HG03457 (cell line): ENCODE data around the gene RABL2B.
"Not testable (repeated sequence)": the region's sequence is repeated elsewhere in the genome, so short reads cannot be mapped to it uniquely, and the experiment has no call there.

ENCODE experiments used
- ATAC-seq: cut with Tn5 transposase; IDR thresholded peaks from one replicate; pipeline ENCODE4 v1.9.1; 2021; ENCODE audit warnings: moderate number of reproducible peaks; ENCODE audit not compliant: unreplicated experiment

Gene RABL2B

DNA sequence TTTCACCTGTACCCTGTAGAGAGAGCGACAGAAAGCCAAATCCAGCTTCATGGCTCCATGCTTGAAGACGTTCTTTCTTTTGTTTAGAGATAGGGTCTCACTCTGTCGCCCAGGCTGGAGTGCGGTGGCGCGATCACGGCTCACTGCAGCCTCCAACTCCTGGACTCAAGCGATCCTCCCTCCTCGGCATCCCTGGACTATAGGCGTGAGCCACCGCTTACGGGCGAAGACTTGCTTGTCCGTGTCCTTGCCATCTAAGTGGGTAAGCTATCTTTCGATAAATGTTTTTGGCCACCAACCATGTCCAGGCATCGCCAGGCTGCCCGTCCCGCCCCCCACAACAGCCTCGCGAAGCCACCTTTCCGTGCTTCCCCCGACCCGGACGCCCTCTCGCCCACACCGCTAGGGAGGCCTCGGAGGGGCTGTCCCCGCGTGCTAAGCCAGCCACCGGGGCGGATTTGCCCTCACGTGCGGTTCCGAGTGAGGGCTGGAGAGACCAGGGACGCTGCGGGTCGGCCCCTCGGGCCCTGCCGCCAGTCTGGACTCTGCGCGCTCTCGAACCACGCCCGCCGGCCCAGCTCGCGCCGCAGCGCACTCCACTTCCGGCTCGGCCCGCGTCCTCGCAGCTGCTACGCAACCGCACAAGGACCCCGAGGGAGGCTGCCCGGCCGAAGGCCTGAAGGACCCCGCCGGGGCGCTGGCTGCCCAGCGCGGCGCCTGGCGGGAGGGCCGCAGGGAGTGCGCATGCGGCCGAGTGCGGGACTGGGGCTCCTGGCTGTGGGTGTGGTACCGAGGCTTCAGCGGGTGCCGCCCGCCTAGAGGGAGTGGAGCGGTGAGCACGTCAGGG lies at the start of gene RABL2B:
Gene RABL2B (minus strand): TSS at position 604 of the 847 bp plus-strand sequence. CDS start 1,342 bp downstream, outside the sequence.
- ATAC-seq: peak; percentile 95

DNA sequence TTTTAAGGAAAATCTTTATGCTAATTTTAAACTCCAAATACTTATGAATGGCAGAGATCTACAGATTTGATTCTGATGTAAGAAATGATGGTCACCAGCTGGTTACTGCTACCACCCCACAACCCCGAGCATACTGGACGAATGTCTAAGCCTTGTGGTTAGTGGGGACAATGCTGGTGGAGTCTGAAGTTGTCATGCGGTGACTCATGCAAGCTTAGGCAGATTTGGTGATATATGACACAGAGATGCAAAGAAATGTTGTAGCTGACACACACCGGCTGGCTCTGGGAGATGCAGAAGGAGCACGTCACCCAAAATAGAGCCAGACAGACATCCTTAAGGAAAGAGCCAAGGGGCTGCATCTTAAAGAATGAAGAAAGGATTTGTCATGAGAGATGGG lies 3.5 kb upstream of the RABL2B start:
- ATAC-seq: not testable (repeated sequence)

DNA sequence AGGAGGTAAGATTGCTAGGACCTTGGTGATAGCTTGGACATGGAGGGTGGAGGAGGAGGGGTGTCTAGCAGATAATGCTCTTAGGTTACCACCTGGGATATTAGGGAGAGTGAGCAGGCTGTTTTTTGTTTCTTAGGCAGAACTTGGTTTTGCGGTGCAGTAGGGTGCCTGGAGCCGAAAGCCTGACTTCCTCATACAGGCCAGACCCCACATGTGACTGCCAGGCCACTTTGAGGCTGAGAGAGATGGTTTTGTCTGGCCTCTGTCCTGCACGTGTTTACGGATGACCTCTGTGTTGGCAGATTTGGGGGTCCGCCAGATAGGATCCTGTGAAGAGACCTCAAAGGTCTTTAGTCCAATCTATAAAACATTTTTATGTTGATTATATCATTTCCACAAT lies 1.9 kb upstream of the RABL2B start:
- not testable (repeated sequence) for ATAC-seq

DNA sequence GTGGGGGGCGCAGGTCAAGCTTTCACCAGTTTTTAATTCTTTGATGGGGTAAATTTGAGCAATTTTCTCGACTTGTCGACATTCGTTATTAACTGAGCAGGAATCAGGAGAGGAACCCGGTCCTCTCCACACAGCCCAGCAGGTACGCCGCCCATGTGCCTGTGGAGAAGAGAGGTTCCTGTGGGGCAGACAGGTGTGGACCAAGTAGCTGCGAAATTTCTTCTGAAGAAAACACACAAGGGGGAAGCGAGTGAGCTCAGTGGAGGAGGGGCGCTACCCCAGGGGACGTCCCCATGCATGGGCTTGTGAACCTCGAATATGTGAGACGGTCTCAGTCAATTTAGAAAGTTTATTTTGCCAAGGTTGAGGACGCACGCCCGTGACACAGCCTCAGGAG lies 442 bp upstream of the RABL2B start:
- peak; percentile 7 for ATAC-seq

DNA sequence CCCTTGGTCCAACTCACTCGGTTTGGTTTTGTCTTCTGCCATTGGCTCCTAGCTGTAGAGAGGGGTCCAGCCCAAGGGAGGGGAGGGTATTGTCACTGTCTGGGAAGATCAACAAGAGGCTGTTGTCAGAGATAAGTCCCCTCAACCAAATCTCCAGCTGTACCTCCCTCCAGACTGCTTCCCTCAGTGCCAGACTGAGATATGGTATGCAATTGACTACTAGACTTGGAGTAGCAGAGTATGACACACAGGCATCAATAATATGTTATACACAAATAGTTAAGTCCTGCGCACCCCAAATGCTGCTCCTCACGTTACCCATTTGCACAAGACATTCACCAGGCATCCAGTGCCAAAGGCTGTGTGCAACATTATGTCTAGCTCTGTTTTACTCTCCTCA lies 1.2 kb downstream of the RABL2B start:
- ATAC-seq: not testable (repeated sequence)

DNA sequence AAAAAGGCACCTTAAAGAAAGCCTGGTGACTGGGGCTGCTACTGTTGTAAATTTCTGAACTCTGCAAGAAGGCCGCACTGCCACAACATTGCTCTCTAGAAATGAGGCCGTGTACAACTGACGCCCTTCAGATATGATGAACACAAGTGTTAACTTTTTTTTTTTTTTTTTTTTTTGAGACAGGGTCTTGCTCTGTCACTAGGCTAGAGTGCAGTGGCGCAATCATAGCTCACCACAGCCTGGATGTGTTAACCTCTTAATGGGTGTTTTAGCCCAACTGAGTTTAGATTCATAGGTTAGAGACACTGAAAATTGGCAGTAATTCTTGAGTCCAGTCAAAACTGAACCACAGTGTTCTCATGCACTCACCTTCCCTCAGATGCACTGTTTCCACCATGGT lies 3.2 kb downstream of the RABL2B start:
- ATAC-seq: not testable (repeated sequence)

DNA sequence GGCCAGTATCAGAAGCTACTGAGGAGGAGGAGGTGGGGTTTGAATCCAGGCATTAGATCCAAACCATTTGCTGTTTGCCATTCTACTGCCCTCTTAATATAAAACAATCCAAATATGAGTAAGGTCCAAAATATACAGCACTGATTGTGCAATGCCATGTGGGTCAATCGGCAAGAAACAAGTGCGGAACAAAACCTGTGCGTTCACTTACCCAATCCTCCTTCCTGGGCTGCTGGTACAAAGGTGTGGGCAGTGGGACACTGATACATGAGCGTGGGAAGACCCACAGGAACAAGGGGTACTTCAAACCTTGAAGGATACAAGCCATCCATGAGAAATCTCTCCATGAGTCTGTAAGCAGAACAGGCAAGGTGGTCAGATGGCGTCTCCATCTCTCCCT lies 5.8 kb downstream of the RABL2B start:
- not testable (repeated sequence) for ATAC-seq

DNA sequence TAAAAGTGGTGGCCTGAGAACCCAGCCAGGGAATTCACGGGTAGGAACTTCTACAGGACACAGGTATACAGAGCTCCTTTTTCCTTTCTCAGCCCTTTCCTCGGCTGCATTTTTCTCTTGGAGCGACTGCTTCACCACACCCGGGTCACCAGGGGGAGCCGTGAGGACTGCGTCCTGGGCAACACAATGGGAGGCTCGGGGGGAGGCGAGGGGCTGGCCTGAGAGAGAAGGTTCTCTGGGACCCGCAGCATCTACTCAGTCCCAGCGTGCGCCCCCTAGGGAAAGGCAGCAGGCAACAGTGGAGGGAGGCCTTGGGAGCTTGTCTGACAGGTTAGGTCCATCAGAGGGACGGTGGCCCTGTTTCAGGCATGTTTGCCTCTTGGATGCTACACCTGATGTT lies 8.3 kb downstream of the RABL2B start:
- not testable (repeated sequence) for ATAC-seq

DNA sequence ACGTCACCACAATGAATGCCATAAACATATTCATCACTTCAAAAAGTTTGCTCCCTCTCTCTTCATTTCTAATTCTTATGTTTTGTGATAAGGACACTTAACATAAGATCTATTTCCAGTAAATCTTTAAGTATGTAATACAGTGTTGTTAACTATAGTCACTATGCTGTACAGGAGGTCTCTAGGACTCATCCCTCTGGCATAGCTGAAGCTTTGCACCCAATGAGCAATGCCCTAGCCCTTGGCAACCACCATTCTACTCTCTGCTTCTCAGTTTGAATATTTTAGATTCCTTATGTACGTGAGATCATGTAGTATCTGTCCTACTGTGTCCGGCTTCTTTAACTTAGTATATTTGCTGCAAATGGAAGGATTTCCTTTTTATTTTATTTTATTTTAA lies 19.1 kb downstream of the RABL2B start:
- ATAC-seq: not testable (repeated sequence)

DNA sequence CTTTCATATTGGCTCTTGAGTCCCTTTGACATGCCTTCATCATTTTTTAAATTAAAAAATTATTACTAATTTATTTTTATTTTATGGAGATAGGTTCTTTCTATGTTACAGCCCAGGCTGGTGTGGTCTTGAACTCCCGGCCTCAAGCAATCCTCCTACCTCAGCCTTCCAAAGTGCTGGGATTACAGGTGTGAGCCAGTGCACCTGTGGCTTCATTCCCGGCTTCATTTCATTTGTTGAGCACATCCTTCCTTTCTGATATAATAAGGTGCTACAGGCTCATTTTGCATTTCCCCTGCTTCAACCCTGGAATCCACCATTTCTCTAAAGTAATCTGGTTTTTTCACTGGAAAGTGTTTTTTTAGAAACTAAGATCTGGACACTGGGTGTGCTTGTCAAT lies 21.6 kb downstream of the RABL2B start:
- not testable (repeated sequence) for ATAC-seq

DNA sequence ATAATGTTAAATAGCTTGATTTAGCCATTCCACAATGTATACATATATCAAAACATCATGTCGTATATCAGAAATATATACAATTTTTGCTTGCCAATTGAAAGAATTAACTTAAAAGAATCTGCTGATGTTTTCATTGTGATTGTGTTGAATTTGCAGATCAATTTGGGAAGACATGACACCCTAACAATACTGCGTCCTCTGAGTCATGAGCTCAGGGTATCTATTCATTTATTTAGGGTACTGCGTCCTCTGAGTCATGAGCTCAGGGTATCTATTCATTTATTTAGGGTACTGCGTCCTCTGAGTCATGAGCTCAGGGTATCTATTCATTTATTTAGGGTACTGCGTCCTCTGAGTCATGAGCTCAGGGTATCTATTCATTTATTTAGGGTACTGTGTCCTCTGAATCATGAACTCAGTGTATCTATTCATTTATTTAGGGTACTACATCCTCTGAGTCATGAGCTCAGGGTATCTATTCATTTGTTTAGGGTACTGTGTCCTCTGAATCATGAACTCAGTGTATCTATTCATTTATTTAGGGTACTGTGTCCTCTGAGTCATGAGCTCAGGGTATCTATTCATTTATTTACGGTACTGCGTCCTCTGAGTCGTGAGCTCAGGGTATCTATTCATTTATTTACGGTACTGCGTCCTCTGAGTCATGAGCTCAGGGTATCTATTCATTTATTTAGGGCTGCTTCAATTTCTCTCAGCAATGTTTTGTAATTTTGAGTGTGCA lies 23.7 kb downstream of the RABL2B start:
- ATAC-seq: not testable (repeated sequence)

DNA sequence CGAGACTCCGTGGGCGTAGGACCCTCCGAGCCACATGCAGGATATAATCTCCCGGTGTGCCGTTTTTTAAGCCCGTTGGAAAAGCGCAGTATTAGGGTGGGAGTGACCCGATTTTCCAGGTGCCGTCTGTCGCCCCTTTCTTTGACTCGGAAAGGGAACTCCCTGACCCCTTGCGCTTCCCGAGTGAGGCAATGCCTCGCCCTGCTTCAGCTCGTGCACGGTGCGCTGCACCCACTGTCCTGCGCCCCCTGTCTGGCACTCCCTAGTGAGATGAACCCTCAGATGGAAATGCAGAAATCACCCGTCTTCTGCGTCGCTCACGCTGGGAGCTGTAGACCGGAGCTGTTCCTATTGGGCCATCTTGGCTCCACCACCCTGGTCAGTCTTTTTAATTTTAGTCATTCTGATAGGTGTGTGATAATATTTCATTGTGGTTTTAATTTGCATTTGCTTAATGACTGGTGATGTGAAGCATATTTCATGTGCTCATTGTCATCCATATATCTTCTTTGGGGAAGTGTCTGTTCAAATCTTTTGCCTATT lies 26.4 kb downstream of the RABL2B start:
- ATAC-seq: not testable (repeated sequence)

DNA sequence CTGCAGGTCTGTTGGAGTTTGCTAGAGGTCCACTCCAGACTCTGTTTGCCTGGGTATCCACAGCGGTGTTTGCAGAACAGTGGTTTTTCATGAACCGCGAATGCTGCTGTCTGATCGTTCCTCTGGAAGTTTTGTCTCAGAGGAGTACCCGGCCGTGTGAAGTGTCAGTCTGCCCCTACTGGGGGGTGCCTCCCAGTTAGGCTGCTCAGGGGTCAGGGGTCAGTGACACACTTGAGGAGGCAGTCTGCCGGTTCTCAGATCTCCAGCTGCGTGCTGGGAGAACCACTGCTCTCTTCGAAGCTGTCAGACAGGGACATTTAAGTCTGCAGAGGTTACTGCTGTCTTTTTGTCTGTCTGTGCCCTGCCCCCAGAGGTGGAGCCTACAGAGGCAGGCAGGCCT lies 27.0 kb downstream of the RABL2B start:
- not testable (repeated sequence) for ATAC-seq

DNA sequence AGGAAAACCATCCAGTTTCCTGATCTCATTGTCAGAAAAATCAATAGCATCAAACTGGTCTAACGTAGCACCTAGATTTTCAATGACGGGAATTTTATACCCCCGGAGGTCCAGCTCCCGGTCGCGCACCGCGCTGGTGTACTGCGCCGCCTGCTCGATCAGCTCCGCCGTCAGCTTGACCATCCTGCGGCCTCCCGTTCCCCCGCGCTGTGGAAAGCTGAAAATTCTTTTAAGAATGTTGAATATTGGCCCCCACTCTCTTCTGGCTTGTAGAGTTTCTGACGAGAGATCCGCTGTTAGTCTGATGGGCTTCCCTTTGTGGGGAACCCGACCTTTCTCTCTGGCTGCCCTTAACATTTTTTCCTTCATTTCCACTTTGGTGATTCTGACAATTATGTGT lies 28.2 kb downstream of the RABL2B start:
- not testable (repeated sequence) for ATAC-seq

DNA sequence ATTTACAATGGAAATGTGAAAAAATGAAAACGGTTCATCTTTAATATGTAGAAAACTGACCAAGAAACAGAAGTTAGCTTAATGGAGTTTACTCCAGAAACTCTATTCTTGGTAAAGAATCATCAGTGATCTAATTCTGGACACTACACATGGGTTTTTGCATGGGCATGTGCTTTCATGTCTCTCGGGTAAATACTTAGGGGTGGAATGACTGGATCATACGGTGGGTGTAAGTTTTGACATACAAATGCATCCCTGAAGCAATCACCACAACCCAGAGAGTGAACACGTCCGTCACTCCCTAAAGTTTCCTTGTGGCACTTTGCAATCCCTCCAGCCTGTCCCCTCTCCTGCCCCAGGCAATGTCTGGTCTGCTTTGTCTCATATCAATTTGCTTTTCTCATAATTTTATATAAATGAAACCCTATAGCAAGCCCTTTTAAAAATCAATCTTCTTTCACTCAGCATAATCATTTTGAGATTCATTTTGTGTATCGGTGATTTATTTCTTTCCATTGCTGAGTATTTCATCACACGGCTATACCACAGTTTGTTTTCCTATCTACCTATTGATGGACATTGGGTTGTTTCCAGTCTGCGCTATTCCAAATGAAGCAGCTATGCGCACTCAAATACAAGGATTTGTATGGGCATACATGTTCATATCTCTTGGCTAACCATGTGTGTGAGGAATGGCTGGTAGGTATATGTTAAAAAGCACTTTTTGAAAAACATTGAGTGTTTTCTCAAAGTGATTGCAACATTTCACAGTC lies 33.9 kb downstream of the RABL2B start:
- ATAC-seq: not testable (repeated sequence)

DNA sequence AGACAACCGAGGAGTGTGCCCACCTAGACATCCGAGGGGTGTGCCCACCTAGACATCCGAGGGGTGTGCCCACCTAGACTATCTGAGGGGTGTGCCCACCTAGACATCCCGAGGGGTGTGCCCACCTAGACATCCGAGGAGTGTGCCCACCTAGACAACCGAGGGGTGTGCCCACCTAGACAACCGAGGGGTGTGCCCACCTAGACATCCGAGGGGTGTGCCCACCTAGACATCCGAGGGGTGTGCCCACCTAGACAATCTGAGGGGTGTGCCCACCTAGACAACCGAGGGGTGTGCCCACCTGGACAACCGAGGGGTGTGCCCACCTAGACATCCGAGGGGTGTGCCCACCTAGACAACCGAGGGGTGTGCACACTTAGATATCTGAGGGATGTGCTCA lies 34.8 kb downstream of the RABL2B start:
- not testable (repeated sequence) for ATAC-seq

DNA sequence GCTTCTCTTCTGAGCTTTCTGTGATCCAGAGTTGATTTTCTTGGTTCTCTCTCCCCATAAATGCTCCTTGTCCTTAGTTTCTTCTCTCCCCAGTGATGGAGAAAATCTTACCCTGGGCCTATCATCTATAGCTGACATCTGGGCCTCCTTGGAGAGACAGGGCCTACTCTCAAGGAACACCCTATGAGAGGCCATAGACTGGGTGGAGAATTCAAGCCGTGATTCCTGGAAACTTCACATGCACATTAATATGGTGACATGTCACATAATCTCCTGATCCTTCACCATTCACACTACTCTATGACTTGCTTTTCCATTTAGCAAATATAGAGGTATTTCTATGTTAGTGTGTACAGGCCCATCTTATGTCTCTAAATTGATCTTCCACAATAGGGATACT lies 35.9 kb downstream of the RABL2B start:
- ATAC-seq: not testable (repeated sequence)

DNA sequence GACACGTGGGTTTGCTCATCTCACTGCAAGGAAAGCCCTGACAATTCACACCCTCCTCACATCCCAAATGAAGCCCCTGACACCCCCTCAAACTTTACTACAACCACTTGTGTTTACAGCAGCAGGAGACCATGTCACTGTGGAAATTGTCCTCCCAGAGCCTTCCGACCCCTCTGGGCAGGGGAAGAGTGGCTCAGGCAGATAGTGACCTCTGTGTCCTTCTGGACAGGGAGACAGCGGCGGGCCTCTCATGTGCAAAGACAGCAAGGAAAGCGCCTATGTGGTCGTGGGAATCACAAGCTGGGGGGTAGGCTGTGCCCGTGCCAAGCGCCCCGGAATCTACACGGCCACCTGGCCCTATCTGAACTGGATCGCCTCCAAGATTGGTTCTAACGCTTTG lies 39.0 kb downstream of the RABL2B start:
- not testable (repeated sequence) for ATAC-seq

DNA sequence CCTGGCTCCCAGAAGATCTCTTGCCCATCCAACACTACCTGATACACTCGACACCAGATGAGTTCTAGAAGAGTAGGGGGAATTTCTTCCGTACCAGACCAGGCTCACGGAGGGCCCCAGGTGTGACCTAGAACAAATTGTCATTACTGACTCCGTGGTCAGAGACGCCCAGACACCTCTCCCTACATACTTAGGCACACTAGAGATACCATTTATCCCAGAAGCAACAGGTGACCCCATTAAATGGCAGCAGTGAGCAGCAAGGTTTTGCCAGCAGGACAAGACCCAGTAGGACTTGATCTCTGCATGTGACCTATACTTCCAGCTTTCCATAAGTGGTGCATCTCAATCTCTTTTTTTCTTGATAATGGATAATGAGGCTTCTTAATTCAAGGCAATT lies 42.7 kb downstream of the RABL2B start:
- ATAC-seq: not testable (repeated sequence)

DNA sequence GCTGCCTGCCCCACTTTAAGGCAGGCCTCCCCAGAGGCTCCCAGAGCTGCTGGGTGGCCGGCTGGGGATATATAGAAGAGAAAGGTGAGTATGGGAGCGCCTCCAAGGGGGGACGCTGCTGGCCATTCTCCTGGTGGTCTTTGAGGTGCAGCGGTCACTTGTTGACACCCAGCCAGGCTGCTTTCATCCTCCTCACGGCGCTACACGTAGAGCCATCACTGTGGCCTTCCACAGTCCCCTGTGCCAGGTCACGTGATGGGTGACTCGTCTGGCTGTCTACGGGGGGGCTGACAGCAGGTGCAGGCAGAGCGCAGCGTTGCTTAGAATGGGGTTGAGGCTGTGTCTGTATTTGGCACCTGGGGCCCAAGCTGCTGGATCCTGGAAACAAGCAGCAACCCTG lies 43.5 kb downstream of the RABL2B start:
- no peak for ATAC-seq

DNA sequence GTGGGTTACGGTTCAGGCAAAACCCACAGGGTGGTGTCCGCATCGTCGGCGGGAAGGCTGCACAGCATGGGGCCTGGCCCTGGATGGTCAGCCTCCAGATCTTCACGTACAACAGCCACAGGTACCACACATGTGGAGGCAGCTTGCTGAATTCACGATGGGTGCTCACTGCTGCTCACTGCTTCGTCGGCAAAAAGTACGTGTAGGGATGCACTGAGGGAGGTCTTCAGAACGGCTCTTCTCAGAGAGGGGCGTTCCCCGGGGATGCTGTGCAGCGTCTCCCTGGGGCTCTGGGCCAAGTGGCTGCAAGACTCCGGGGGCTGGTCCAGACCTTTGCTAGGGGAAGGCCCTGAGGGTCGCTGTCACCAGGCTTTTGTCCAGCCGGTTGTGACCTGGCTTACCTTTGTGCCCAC lies 44.2 kb downstream of the RABL2B start:
- ATAC-seq: no peak
